Small intestine (tissue), 7 donors: ENCODE measurements around the gene ANKRD33B. TPM values are rescaled to one million over a fixed set of nuclear protein-coding genes. Genes with fewer than 3 reads are reported as not detected.
"Not testable (repeated sequence)": the region's sequence is repeated elsewhere in the genome, so short reads cannot be mapped to it uniquely, and the experiment has no call there.

Experiments
- DNase-seq, 2 donors: peaks; one replicate each; pipeline versions ENCODE4 v3.0.0 to v3.0.0-alpha.2; 2013
- FAIRE-seq: peaks from 2 replicates; lab custom pipeline; 2012; peaks lifted over from hg19 to GRCh38; lab: Jason Lieb, UNC
- H3K27ac ChIP-seq, 3 donors: one replicate each; pipeline ENCODE4 v1.5.1; 2013; ENCODE audit warnings: low read length in 2 of 3, mild to moderate bottlenecking in 2 of 3, control low read depth in 1 of 3, inconsistent platforms in 1 of 3, low read depth in 1 of 3, moderate library complexity in 1 of 3
- H3K27me3 ChIP-seq, 3 donors: one replicate each; pipeline ENCODE4 v1.6.1; 2013; ENCODE audit warnings: low read length in 3 of 3, inconsistent platforms in 1 of 3; ENCODE audit not compliant: control insufficient read depth in 3 of 3, insufficient read depth in 3 of 3
- H3K36me3 ChIP-seq, 3 donors: one replicate each; pipeline ENCODE4 v1.6.1; 2013; ENCODE audit warnings: low read length in 3 of 3, inconsistent platforms in 1 of 3, low read depth in 1 of 3, mild to moderate bottlenecking in 1 of 3, moderate library complexity in 1 of 3; ENCODE audit not compliant: control insufficient read depth in 3 of 3, insufficient read depth in 2 of 3
- H3K4me1 ChIP-seq, 3 donors: one replicate each; pipeline ENCODE4 v1.6.1; 2013; ENCODE audit warnings: low read length in 2 of 3, inconsistent platforms in 1 of 3, low read depth in 1 of 3, mild to moderate bottlenecking in 1 of 3, moderate library complexity in 1 of 3; ENCODE audit not compliant: control insufficient read depth in 3 of 3, insufficient read depth in 2 of 3
- H3K4me3 ChIP-seq, 3 donors: one replicate each; pipeline ENCODE4 v1.5.1; 2013; ENCODE audit warnings: low read length in 3 of 3, control low read depth in 1 of 3, inconsistent platforms in 1 of 3, low read depth in 1 of 3, mild to moderate bottlenecking in 1 of 3, moderate library complexity in 1 of 3
- H3K9me3 ChIP-seq, 2 donors: one replicate each; pipeline ENCODE4 v1.6.1; 2013; ENCODE audit warnings: low read depth in 1 of 2, low read length in 1 of 2; ENCODE audit not compliant: control insufficient read depth in 2 of 2, insufficient read depth in 1 of 2
- WGBS, 3 donors: extraction: QIAGEN DNeasy Blood & Tissue Kit; methylation state at CpG; one replicate each; pipeline ENCODE4 v1.1.7; 2013; 5-methylcytosine and 5-hydroxymethylcytosine counted together
- polyA plus RNA-seq, 4 donors: library from polyadenylated mRNA; stranded (reverse) in 3 of 4; unstranded in 1 of 4; fragments of 200-250 nt in 3 of 4; fragments of 120-200 nt in 1 of 4; gene quantifications; one replicate each; pipeline versions ENCODE4 v1.2.1 to v1.2.3, GENCODE V29; 2013
- donor health status: healthy with polysubstance abuse.
- donor health status: control.
- donor health status: control.
- donor health status: Bipolar disorder and iron deficiency.
- donor health status: healthy.

ANKRD33B gene
- polyA plus RNA-seq, 4 donors, result 0.25 to 1.0 (median 0.27) TPM; not detected in 1

GRCh38 chr5:10540036-10540544 is 23.8 kb upstream of the ANKRD33B start:
- H3K9me3 ChIP-seq, result no peaks in the 10 kb centered on the region
- DNase-seq (no peak), FAIRE-seq (no peak)
- H3K36me3 ChIP-seq, result no peaks in the 10 kb centered on the region
- H3K27me3 ChIP-seq, result peaks cover 0 to 27% (median 0%) of the 10 kb centered on the region in 3 donors
- H3K4me3 ChIP-seq, result no peak overlapping the region
- no peak overlapping the region for H3K27ac ChIP-seq
- WGBS, 3 donors, result 71 to 85% (median 81%) methylated on average over 11 of the region's 11 CpGs
- H3K4me1 ChIP-seq, result no peaks in the 10 kb centered on the region

GRCh38 chr5:10540951-10541646 is 22.8 kb upstream of the ANKRD33B start:
- DNase-seq, result no peak

GRCh38 chr5:10542055-10542550 is 21.8 kb upstream of the ANKRD33B start:
- Histone ChIP-seq H3K4me3 (no peak overlapping the region), H3K4me1 (no peaks in the 10 kb centered on the region), H3K27ac (no peak overlapping the region), H3K36me3 (no peaks in the 10 kb centered on the region), H3K9me3 (no peaks in the 10 kb centered on the region), H3K27me3 (peaks cover 0 to 28% (median 0%) of the 10 kb centered on the region in 3 donors)
- 80 to 86% (median 85%) methylated on average over 2 of the region's 2 CpGs for whole genome bisulfite sequencing, 3 donors
- DNase-seq (no peak), FAIRE-seq (no peak)

More at GRCh38 chr5:10540951-10541646, 22.8 kb upstream of the ANKRD33B start:
- H3K4me3 ChIP-seq, result no peak overlapping the region
- FAIRE-seq, result no peak
- H3K36me3 ChIP-seq, result no peaks in the 10 kb centered on the region
- H3K27me3 ChIP-seq, result peaks cover 0 to 27% (median 0%) of the 10 kb centered on the region in 3 donors
- H3K4me1 ChIP-seq, result no peaks in the 10 kb centered on the region
- H3K27ac ChIP-seq, result no peak overlapping the region
- H3K9me3 ChIP-seq, result no peaks in the 10 kb centered on the region
- 74 to 81% (median 75%) methylated on average over 13 of the region's 13 CpGs for WGBS, 3 donors

GRCh38 chr5:10543585-10544040 is 20.3 kb upstream of the ANKRD33B start:
- no peak for DNase-seq
- H3K9me3 ChIP-seq, result peaks cover 0 to 3% of the 10 kb centered on the region in 2 donors
- WGBS, 3 donors, result 44 to 67% (median 45%) methylated on average over 7 of the region's 7 CpGs
- H3K4me3 ChIP-seq, result no peak overlapping the region
- H3K27ac ChIP-seq, result no peak overlapping the region
- FAIRE-seq, result no peak
- no peaks in the 10 kb centered on the region for H3K36me3 ChIP-seq
- peaks cover 0 to 18% (median 0%) of the 10 kb centered on the region in 3 donors for H3K27me3 ChIP-seq
- no peaks in the 10 kb centered on the region for H3K4me1 ChIP-seq

- DNase-seq (no peak), FAIRE-seq (no peak)
- WGBS, 3 donors, result 79 to 88% (median 81%) methylated on average over 8 of the region's 8 CpGs
- H3K36me3 ChIP-seq, result no peaks in the 10 kb centered on the region
- H3K27ac ChIP-seq, result no peak overlapping the region
- peaks cover 0 to 6% of the 10 kb centered on the region in 2 donors for H3K9me3 ChIP-seq
- H3K4me1 ChIP-seq, result no peaks in the 10 kb centered on the region
- peaks cover 0 to 10% (median 0%) of the 10 kb centered on the region in 3 donors for H3K27me3 ChIP-seq
- no peak overlapping the region for H3K4me3 ChIP-seq
These were observed 18.8 kb upstream of the ANKRD33B start for GRCh38 chr5:10545084-10545483.

- 52 to 66% (median 58%) methylated on average over 7 of the region's 7 CpGs for WGBS, 3 donors
- Histone ChIP-seq H3K36me3 (no peaks in the 10 kb centered on the region), H3K27me3 (peaks cover 0 to 10% (median 0%) of the 10 kb centered on the region in 3 donors), H3K27ac (no peak overlapping the region), H3K4me3 (no peak overlapping the region), H3K9me3 (peaks cover 0 to 6% of the 10 kb centered on the region in 2 donors), H3K4me1 (no peaks in the 10 kb centered on the region)
- DNase-seq, result no peak
- FAIRE-seq, result no peak
These were observed 17.7 kb upstream of the ANKRD33B start for GRCh38 chr5:10546186-10546585.

- H3K27ac ChIP-seq, result no peak overlapping the region
- no peak for FAIRE-seq
- H3K27me3 ChIP-seq, result peaks cover 0 to 10% (median 0%) of the 10 kb centered on the region in 3 donors
- no peaks in the 10 kb centered on the region for H3K4me1 ChIP-seq
- DNase-seq, result no peak
- peaks cover 0 to 6% of the 10 kb centered on the region in 2 donors for H3K9me3 ChIP-seq
- whole genome bisulfite sequencing, 3 donors, result 94 to 95% (median 95%) methylated on average over 48 of the region's 48 CpGs
- no peak overlapping the region for H3K4me3 ChIP-seq
- no peaks in the 10 kb centered on the region for H3K36me3 ChIP-seq
These were observed 15.3 kb upstream of the ANKRD33B start for GRCh38 chr5:10548418-10549122.

- not testable (repeated sequence) for H3K36me3 ChIP-seq, H3K9me3 ChIP-seq, H3K4me1 ChIP-seq, DNase-seq, H3K27ac ChIP-seq, H3K4me3 ChIP-seq, H3K27me3 ChIP-seq, FAIRE-seq
- WGBS, 3 donors, result 98 to 99% (median 98%) methylated on average over 30 of the region's 30 CpGs
These were observed 14.8 kb upstream of the ANKRD33B start for GRCh38 chr5:10549123-10549514.
